GM20431 (cell line): ENCODE results near the gene RPS6KA1.

Experiments
- in situ Hi-C: fragments of 300-500 bp; cut with MseI, MboI; formaldehyde crosslinking; loops from one replicate; pipeline ENCODE4 v1.15.0; 2020; ENCODE audit warnings: low sequenced_read_pairs; ENCODE audit not compliant: unreplicated experiment

Gene RPS6KA1

DNA sequence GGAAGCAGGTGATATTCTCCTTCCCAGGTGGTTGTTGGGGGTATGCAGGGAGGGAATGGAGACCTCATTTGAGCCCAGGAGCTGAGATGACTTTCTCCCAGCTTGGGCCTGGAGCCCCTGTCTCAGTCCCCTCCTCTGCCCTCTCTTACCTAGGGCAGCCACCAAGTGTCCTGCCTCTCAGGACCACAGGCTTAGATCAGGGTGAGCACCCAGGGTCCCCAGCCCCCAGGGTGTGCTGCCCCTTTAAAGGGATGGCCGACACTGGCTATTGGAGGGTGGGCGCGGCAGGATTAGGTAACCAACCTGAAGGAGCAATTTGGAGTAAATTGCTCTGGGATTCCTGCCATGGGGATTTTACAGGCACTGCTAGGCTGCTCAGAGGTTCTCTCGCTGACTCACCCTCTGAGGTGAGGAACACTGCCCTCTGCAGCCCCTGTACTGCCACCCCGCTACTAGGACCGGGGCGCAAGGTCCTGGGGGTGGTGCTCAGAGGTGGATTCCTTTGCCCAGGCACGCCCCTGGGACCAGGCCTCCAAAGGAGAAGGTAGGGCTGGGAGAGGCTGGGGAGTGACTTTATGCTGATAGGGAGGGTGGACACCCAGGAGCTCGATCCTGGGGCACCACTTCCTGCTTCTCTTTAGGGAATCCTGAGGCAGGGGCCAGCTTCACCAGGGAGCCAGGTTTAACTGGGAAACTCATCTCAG lies 1.5 kb downstream of the RPS6KA1 start:
- in situ Hi-C loops: no loop called here

DNA sequence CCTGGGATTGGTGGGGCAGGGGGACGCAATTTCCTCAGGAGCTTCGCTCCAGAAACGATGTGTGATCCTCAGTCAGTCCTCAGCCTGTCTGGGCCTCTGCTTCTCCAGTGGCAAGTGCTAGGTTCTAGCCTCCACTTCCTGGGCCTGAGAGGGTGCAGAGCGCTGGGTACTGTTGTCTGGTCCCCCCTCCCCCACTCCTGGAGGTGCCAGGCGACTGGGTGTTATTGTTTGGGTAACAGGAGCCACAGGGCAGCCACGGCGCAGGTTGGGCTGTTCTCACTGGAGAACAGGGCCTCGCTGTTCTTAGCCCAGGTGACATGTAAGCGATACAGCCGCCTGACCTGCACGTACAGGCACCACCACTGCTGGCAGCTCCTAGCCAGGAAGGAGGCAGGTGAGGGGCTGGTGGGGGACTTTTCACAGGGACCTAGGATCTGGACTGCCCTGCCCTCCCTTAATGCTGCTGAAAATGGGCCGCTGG lies 2.1 kb downstream of the RPS6KA1 start:
- in situ Hi-C loops: no loop called here

DNA sequence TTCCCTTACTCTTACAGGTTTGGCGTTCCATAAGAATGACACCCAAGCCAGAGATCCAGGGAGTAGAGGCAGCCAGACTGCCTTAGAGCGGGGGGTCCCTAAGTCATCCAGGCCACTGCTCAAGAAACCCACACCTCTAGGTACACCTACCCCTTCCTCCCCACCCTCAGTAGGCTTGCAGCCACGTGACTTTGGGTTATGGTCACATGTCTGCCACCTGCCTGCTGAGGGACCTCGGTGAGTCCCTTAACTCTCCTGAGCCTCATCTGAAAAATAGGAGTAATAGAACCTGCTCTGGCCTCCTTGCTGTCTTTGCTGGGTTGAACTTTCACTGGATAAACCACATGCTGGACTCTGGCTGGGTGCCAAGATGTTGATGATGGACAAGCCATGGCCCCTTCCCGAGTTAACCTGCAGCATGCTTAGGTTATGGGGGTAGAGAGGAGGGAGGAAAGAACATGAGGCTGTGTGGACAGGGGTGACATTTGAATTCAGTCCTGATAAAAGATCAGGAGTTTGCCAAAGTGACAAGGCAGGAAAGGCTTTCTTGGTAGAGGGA lies 4.5 kb downstream of the RPS6KA1 start:
- in situ Hi-C loops: no loop called here

DNA sequence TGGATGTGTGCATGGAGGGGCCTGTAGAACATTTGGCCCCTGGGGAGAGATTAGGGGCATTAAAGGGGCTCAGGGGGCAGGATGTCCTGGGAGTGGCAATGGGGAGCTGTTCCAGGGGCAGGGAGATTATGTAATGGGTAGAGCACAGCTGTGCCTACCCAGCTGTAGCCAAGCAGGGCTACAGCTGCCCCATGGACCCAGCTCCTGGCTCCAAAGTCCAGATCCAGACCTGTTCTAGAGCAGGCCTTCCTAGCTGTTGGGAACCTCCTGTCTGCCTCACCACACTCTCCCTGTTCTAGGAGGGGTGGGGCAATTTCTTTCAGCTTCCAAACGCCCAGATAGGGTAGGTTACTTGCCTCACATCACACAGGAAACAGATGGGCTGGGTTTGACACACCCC lies 5.6 kb downstream of the RPS6KA1 start:
- in situ Hi-C loops: no loop called here

DNA sequence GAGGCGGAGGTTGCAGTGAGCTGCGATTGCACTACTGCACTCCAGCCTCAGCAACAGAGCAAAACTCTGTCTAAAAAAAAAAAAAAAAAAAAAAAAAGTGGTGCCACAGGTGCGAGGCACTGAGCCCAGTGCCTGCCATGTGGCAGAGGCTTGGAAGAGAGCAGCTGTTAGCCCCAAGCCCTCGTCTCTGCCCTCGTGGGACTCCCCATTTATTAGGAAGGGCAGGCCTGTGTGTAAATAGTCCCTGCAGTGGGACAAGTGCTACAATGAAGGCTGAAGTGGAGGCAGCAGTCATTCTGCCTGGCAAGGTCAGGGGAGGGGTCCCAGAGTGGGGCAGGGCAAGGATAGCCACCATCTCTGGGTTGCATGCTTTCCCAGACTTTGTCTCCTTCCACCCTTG lies 6.5 kb downstream of the RPS6KA1 start:
- in situ Hi-C loops: no loop called here

DNA sequence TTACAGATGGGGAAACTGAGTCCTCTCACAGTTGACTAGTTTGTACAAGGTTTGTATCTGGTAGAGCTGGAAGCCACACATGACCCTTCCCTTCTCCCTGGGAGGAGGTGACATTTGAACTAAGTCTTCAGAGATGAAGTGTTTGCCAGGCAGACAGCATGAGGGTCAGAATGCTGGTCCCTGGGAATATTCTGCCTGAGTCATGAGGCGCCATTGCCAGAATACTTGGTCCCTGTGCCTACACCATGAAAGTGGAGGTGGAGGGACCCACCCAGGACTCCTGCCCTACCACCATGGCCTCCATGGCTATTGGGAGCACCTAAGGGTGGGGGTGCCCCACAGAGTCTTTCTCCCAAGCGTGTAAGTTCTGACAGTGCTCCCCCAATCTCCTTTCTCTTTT lies 7.0 kb downstream of the RPS6KA1 start:
- in situ Hi-C loops: no loop called here

DNA sequence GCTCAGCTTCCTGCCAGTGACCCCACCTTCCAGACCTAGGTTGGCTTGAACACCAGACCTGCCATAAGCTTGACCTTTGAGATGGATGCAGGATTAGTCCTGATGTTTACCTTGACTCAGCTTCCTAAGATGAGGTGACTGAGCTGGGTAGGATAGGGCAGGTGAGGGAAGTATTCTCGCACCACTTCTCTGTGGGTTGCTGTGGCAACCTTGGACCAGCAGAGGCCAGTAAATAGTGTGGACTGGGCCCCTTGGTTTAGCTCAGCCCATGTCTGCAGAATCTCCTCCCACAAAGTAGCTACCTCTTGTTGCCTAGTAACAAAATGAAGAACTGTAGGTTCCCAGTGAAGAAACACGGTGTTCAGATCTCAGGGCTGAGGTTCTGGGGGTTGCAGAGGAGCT lies 8.4 kb downstream of the RPS6KA1 start:
- in situ Hi-C loops: no loop called here

DNA sequence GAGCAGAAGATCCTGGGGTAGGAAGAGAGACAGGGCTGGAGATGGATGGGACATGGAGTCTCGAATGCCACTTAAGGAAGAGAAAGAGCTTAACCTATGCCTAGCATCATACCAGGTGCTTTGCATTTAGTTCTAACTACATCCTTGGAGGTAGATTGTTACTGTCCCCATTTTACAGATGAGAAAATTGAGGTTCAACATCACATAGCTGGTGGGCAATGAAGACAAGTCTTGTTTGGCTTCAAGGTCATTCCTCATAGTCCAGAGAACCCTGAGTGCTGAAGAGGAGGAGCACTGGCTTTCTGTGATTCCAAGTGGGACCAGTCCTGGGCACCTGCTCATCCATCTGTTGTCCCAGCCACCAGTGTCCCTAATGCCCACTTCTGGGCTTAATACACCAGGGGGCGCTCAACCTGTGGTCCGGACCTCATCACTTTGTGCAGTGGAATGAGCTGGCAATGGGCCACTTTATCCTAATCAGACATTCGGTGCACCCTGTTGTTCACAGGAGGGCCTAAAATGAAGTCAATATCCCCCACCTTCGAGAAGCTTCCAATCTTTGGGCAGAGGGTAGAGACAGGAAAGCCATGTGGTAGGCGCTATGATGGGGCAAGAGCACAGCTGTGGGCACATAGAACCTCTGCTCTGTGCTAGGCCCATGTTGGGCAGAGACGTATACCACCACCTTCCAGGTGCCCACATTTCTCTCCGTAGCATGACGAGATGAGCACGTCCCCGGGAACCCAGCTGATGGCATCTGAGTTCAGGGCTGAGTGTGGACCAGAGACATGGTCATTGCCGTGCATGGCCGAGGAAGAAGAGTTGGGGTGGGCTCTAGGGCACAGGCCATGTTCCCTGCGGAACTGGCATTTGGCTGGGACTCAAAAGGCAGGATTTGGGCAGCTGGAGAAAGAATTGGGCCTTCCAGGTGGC lies 9.2 kb downstream of the RPS6KA1 start:
- in situ Hi-C loops: no loop called here

DNA sequence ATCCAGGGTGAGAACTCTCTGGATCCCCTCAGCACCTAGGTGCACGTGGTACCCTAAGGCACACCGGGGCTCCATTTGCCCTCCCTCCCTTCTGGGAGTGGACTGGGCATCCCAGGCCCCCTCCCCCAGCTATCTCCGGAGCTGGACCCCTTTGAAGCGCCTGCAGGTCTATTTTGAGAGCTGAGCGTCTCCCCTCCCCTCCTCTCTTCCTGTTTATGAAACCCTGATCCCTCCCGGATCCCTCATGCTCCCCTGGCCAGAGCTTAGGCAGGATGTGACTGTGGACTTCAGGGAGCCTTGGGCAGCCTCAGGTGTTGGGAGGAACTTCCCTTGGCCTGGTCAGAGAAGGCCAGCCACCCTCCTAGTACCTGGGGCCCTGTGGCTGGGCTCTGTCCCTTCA lies 10.2 kb downstream of the RPS6KA1 start:
- in situ Hi-C loops: no loop called here

DNA sequence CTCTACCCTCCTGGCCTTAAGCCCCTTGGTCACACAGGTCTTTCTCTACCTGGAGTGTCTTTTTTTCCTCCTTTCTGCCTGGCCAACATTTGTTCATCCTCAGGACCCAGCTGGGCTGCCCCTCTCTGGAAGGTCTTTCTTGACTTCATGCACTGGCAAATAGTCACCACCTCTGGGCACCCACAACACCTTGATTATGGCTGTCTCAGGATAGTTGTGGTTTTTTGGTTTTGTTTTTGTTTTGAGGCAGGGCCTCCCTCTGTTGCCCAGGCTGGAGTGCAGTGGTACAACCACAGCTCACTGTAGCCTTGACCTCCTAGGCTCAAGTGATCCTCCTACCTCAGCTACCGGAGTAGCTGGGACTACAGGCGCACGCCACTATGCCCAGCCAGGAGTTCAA lies 10.8 kb downstream of the RPS6KA1 start:
- in situ Hi-C loops: no loop called here

DNA sequence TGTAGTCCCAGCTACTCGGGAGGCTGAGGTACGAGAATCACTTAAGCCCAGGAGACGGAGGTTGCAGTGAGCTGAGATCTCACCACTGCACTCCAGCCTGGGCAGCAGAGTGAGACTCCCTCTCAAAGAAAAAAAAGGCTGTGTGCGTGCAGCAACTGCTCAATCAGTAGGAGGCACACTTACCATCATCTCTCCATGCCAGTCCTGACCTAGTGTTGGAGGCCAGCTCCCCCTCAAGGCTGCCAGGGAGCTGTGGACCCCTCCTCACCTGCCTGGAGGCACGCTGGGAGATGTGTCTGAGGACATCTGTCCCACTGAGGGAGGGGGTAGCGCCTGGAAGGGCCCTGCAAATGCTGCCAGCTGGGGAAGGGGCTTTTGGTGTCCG lies 11.9 kb downstream of the RPS6KA1 start:
- in situ Hi-C loops: no loop called here

DNA sequence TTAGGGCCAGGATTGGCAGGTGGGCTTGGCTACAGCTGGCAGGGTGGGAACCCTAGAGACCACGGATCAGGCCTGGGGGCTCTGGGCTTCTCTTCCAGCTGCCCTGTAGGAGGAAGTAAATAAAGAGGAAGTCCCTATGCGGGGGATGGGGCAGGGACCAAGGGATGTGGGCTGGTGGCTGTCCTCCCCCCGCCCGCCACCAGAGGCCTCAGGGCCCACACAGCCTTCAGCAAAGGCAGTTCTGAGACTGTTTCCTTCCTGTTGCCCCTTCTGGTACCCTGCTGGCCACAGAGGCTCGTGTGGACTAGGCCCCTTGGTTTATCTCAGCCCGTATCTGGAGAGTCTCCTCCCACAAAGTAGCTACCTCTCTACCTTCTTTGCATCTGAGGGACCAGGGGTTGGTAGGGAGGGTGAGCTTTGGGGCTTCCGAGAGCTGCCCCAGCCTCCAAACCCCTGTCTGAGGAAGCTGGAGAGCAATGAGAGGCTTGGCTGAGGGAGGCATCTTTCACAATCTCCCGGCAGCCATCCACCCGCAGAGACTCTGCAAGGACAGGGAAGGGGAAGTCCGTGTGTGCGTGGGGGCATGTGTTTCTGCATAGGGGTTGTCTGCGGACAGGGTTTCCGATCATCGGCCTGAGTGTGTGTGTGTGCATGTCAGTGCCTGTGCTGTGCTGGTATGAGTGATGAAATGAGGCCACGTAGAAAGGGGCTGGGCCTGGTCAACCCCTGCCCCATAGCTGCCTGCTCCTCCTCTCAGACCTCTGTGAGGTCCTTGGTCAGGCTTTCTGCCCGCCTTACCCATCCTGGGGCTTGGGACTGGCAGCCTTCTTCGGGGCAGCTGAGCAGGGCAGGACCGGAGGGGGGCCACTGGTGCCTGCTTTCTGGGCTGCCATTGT lies 12.5 kb downstream of the RPS6KA1 start:
- in situ Hi-C loops: no loop called here

DNA sequence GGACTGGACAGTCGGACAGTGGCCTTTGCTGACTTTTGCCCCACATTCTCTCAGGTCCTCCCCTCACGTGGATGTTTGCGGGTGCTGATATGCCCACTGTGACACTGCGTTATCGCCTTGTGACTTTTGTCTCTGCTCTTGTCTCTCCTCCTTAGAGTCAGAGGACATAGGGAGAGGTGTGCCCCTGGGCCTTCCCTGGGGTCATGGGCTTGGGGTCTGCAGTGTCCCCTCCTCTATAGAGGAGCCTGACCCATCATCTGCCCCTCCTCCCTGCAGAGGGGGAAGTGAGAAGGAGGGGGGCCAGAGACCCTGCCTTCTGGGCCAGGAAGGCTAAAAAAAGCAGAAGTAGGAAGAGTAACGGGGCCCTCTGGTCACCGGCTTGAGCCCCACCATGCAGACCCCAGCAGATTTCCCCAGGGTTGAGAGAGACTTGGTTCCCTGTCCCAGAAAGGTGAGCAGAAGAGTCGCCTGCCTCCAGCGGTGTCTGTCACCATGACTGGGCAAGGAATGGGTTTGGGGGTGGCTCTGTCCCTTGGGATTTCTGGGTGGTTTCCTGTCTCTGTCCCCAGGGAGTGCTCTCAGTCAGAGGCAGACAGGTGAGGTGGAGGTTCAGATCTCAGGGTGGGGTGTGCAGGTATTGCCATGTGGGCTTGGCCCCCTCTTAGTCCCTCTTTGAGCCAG lies 13.3 kb downstream of the RPS6KA1 start:
- in situ Hi-C loops: no loop called here

DNA sequence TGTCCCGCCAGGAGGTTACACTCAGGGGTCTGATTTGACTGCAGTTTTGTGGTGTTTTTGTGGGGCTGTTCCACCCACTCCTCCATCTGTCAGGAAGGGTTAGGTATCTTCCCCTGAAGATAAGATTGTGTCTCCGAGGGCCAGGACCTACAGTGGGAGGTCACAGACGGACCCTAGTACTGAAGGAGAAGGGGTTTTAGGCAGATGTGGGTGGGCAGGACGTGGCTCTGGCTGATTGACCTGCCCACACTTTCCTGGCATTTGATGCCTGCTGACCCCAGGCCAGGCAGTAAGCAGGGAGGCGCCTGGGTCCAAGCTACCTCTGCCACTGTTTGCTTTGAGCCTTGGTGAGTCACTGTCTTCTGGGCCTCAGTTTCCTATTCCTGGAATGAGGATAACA lies 13.9 kb downstream of the RPS6KA1 start:
- in situ Hi-C loops: no loop called here

DNA sequence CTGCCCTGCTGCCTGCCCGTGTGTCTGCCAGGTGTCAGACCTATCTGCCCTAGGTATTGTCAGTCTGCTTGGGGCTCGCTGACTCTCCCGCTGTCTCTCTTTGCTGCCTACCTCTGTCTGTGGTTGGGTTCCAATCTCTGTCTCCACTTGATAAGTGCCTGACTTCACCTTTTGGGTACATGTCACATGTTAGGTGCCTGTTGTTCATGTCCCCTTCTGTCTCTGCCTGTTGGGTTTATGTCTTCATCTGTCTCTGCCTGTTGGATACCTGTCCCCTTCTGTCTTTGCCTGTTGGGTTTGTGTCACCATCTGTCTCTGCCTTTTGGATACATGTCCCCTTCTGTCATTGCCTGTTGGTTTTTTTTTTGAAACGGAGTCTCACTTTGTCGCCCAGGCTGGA lies 14.6 kb downstream of the RPS6KA1 start:
- in situ Hi-C loops: no loop called here

DNA sequence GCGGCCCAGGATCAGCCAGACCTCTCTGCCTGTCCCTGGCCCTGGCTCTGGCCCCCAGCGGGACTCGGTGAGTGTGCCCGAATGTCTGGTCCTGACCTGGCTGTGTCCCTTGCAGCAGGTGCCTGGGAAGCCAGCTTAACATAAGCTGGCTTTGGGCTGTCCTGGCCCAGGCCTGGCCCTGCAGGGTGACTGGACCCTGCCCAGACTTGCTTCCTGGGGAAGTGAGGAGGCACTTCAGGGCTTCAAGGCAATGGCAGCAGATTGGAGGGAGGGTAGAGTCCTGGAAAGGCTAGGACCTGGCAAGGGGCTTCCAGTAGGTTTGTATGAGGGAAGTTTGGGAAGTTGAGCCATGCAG lies 16.4 kb downstream of the RPS6KA1 start:
- in situ Hi-C loops: no loop called here

DNA sequence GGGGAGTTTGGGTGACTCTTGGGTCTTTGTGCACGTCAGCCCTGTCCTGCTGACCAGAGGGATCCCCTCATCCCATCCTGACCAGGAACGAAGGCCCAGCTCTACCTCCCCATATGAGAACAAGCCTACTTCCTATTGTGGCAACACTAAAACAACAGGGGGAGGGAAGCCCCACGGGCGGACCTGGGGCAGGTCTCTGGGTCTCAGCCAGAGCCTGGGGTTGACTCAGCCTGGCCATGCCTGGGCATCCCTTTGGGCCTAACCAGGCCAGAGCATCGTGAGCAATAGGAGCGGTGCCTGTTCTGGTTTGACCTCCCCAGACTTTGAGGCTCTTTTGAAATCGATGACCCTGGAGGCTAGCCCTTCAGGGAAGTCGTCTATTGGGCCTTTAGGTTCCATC lies 16.8 kb downstream of the RPS6KA1 start:
- in situ Hi-C loops: no loop called here

DNA sequence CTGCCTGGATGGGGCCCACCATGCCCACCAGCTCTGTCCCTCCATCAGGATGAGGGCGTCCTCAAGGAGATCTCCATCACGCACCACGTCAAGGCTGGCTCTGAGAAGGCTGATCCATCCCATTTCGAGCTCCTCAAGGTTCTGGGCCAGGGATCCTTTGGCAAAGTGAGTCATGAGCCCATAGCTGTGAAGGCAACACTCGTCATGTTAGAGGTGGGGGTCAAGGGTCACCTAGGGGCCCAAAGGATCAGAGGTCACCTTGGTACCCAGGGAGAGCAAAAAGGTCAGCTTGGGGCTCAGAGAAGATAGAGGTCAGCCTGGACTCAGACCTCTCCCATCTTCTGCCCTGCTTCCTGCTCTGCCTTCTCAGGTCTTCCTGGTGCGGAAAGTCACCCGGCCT lies 17.3 kb downstream of the RPS6KA1 start:
- in situ Hi-C loops: no loop called here

DNA sequence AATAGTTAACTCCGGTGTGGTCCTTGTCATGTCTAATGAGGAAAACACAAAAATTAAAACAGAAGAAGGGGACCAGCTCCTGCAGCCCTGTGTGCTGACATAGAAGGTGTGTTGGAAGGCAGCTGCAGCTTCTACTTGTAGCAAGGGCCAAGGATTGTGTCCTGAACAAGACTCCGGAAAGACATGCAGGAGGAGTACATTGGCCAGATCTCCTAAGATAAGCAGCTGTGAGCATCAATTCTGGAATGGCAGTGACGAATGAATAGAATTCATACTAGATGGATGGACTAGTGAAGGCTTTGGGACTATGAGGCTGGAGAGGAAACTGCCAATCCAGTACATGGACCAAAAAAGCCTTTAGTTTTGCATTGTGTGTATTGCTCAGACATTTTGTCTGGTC lies 19.3 kb downstream of the RPS6KA1 start:
- in situ Hi-C loops: no loop called here

DNA sequence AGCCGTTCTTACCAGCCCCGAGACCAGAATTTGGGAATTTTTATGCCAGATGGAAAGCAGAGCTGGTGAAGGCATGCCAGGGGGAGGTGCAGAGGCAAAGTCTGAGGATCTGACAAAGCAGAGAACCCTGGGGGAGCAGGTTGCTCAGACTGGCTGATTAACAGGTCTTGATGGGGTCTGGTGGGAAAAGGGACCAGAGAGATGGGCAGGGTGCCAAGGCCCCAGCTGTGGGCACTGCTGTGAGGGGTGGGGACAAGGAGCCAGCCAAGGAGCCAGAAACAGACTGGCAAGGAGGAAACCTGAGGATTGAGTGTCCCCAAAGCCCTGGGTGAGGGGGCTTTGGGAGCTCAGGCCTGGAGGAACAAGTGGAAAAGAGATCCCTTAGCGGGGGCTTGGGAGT lies 21.4 kb downstream of the RPS6KA1 start:
- in situ Hi-C loops: no loop called here
